Cerebellar nuclear complex (tissue), 1 donor: ENCODE results near the gene CAPZA2.
"Not testable (repeated sequence)": the region's sequence is repeated elsewhere in the genome, so short reads cannot be mapped to it uniquely, and the experiment has no call there.

ENCODE experiments used
- DNase-seq, 2 experiments: peaks; one replicate each; lab custom pipeline; 2025; lab: John Stamatoyannopoulos, UW

Gene CAPZA2

DNA sequence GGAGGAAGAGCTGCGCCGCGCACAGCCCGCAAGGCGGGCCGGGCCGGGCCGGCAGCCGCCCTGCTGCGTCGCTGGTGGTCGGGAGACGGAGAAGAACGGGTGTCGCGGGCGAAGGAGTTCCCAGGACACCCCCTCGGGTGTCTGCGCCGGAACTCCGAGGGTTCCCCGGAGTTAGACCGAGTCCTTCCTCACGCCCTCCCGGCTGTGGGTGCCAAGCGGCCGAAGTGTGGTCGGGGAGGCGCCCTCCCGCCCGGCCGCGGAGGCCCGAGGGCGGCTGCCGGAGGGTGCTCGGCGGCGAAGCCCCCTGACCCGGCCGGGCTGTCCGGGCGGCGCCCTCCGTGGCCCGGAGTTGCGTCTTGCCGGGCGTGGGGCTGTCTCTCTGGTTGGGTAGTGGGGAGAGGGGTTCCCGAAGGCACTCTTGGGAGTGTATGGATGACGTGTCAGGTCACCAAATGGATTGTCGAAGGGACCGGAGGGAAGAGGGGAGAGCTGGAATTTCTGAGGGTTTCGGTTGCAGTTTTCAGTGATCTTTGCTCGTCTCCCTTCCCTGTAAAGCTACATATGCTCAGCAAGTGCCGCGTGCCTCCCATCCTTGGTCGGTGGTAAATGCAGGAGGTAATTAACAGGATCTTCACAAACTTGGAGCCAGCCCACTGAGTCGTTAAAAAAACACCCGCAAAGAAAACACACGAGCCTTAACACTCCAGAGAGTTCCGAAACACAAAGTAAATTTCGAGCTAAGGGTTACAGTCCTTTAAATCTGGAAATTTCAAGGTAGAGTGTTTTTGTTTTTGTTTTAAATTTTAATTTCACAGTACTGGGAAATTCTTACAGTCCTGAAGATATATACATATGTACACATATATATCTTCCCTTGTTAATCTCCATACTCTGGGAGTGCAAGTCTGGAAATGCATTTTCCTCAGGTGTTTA is 91.8 kb downstream of the CAPZA2 start:
- no peak for DNase-seq

DNA sequence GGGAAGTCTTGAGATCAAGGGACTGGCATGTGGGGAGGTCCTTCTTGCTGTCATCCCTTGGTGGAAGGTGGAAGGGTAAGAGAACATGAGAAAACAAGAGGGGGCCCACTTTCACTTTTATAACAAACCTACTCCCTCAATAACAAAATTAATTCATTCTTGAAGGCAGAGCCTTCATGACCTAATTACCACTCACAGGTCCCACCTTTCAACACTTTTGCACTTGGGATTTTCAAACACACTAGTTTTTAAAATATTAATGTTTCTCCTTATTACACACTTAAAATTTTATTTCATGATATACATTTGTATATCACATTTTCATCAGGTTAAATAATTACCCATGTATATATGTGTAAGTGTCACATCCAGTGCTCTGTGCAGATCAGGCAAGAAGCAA is 93.0 kb downstream of the CAPZA2 start:
- DNase-seq, result no peak

DNA sequence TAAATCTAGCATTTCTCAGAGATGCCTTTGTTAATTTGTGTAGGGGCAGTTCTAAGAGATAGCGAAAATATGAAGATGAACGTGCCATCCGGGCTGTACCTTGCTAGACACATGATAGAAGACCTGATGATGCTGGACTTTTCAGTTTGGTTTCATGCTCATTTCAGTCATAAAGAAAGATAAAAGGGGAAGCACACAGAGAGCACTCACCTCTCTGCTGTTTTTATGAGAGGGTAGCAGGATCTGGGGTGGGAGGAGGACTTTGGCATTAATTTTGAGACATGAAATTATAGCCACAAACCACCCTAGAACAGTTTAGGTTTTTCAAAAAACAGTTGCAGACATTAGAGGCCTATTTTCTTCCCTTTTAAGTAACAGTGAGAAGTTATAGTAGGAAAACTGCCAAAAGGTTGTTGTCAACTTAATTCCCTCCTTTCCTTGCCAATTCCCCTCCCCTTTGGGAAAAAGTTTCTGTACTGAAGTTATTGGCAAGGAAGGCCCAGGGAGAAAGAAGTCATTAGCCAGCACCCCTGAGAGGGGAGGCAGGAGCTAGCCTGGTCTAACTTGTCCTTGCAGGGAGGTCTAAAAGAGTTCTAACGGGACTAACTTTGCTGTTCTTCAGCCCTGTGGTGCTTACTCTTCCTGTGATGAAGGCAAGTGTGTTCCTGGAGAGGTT is 93.6 kb downstream of the CAPZA2 start:
- DNase-seq, result no peak

DNA sequence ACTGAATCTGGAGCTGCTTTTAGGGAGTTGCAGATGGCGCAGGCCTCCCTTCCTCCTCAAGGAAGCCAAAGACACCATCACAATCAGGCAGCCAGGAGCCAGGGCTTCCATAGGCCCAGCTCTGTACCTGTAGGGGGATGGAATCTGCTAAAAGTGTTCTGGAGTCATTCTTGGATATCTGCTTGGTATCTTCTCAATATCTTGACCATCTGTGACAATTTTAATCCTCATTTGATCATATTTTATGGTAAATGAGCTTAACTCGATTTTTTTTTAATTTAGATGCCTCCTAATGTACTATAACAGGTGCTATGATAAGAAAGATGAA is 94.1 kb downstream of the CAPZA2 start:
- DNase-seq, result no peak

DNA sequence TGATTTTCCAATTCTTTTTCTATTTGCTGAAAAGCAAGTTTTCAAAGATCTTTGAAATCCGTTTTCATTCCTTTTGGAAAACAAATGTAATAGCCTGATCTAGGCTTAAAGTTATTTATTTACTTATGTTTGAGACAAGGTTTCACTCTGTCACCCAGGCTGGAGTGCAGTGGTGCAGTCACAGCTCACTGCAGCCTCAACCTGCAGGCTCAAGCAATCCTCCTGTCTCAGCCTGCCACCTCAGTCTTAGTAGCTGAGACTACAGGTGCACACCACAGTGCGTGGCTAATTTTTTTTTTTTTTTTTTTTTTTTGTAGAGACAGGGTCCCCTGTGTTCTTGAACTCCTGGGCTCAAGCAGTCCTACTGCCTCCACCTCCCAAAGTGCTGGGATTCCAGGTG is 95.5 kb downstream of the CAPZA2 start:
- no peak for DNase-seq

DNA sequence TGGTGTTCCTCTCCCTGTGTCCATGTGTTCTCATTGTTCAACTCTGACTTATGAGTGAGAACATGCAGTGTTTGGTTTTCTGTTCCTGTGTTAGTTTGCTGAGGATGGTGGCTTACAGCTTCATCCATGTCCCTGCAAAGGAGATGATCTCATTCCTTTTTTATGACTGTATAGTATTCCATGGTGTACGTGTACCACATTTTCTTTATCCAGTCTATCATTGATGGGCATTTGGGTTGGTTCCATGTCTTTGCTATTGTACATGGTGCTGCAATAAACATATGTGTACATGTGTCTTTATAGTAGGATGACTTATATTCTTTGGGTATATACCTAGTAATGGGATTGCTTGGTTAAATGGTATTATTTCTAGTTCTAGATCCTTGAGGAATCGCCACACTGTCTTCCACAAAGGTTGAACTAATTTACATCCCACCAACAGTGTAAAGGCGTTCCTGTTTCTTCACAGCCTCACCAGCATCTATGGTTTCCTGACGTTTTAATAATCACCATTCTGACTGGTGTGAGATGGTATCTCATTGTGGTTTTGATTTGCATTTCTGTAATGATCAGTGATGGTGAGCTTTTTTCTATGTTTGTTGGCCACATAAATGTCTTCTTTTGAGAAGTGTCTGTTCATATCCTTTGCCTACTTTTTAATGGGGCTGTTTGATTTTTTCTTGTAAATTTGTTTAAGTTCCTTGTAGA is 99.7 kb downstream of the CAPZA2 start:
- DNase-seq, result not testable (repeated sequence)

DNA sequence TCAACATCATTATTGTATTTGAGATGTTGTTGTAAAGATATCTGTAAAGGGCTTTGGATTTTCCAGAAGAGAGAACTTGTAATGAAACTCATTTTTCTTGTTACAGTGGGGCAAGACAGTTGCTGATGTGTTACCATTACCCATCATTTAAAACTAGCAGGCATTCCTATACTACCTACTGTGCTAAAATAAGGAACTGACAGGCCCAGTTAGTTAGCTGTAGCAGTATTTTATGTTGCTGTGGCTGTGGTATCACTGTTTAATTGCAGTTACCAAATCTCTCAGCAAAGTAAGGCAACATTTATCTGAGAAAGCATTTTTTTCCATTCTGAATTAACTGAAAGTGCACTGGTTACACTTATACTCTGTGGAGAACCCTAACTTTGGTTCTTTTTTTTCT is 100.8 kb downstream of the CAPZA2 start:
- no peak for DNase-seq

DNA sequence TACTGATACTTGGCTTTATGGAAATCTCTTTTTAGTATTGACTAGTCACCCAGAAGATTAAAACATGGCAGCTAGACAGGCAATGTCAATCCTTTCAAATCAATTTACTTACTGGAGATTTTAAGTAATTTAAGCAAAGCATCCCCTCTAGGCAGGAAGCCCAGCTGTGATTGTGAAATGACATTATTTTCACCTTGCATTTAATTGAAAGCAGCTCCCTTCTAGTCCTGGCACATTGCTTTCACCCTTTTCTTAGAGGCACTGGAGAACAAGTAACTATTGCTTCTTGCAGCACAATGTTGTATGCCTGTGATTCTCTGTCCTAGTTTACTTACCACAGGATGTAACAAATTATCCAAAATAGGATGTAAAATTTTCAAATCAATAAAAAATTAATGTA is 104.2 kb downstream of the CAPZA2 start:
- DNase-seq, result no peak

DNA sequence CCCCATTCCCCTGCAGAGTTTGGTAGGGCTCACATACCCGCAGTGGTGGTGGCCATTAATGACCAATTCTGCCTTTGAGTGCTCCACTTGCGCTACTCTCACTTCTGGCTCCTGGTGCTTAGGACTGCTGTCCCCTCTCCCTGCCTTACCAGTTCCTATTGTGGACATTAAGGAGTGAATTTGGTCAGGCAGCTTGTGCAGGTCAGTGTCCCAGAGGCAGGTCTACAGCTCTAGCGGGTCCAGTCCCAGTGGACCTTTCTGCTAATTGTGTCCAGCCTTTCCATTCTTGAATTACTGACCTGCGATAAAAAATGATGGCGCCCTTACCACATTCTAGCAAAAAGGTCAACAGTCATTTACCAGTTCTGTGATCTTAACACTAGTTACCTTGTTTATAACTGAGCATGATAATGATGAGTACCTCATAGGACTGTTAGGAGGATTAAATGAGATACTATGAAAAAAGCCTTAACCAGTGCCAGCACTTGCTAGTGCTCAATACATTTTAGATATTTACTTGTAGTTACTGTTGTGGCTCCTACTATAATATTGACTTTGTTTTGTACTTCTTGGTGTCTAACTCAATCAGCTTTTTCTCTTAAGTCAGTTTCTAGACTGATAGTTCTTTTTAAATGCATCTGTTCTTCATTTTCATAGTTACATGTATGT is 105.0 kb downstream of the CAPZA2 start:
- no peak for DNase-seq

DNA sequence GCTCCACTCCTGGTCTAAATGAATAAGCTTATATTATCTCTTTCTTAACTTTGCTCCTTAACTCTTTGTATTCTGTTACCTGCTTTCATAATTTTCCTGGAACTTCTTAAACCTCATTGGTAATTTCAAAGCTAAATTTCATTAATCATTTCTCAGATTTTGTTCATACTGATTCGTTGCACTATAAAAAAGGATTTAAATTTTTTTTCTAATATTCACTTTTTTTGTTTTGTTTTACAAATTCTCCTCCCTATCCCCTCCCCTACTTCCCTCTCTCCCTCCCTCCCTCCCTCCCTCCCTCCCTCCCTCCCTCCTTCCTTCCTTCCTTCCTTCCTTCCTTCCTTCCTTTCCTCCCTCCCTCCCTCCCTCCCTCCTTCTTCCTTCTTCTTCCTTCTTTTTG is 105.6 kb downstream of the CAPZA2 start:
- DNase-seq, result no peak

DNA sequence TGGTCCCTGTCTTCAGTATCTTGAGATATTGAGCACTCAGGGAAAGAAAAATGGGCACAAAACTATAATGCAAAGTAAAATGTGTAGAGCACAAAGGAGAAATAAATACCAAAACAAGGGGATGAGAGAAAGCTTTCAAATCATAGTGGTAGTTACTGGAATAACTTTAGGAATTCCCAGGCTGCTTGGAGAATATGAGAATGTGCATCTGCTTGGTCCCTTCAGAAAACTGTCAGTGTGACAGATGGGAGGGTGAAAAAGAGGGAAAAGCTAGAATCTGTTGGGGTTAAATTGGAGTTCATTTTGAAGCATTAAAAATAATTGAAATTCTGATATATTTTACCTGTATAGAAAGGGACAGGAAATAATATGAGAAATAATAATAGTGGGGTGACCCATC is 106.2 kb downstream of the CAPZA2 start:
- no peak for DNase-seq

DNA sequence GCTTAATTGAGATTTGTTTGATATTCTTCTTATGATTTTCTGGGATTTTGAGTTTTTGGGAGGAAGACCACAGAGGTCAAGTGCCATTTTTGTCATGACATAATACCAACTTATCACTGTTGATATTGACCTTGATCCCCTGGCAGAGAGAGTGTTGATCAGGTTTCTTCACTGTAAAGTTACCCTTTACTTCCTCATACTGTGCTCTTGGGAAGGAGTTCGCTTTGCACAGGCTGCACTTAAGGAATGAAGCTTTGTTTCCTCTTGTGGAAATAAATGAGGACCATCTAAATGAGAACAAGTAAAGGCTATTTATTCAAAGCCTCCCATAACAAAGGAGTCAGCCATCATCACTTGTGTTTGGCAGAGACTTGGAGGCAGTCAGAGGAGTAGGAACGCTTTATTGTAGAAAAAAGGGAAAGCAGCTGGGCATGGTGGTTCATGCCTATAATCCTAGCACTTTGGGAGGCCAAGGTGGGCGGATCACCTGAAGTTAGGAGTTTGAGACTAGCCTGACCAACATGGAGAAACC is 107.0 kb downstream of the CAPZA2 start:
- DNase-seq, result no peak

DNA sequence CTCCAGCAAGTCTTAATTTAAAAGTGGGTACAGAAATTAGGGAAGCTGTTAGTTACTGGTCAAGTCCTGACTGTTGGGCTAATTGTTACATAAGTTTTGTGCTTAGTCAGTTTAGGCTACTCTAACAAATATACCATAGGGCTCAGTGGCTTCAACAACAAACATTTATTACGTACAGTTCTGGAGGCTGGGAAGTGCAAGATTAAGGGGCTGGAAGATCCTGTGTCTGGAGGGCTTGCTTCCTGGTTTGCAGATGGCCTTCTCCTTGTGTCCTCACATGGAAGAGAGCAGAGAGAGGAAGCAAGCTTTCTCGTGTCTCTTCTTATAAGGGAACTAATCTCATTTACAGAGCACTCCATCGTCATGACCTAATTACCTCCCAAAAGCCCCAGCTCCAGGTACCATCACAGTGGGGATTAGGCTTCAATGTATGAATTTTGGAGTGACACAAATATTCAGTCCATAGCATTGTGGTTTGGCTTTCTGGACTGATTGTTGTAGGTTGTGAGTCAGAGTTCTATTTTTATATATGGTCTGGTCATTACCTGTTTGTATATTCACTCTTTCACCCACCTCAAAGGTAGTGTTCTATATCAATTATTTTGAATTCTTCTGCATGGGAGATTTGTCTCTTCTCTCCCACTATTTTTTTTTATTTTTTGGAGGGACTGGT is 108.0 kb downstream of the CAPZA2 start:
- no peak for DNase-seq

DNA sequence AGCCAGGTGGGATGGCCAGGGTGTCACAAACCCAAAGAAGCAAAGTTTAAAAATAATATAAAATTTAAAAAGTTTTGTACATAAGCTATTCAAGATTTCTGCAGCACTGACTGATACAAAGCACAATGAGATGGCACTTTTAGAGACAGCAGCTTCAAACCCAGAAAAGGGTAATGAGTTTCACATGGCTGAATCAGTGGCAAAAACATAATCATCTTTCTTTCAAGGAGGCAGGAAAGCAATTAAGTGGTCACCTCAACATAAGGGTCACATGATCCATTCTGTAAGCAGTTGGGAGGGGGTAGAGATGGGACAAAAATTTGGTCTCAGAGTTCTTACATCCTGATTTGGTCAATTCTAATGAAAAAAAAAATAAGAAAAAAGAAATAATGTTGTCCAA is 108.8 kb downstream of the CAPZA2 start:
- DNase-seq, result not testable (repeated sequence)
